Ascending aorta (tissue), 2 donors: ENCODE data around the gene CCZ1B. TPM values are rescaled to one million over a fixed set of nuclear protein-coding genes. Genes with fewer than 3 reads are reported as not detected.
"Not testable (repeated sequence)": the region's sequence is repeated elsewhere in the genome, so short reads cannot be mapped to it uniquely, and the experiment has no call there.

Experiments used
- DNase-seq, 2 donors: peaks; one replicate each; pipeline ENCODE4 v3.0.0-alpha.2; 2019; ENCODE audit warnings: low spot score in 2 of 2
- H3K27ac ChIP-seq, 2 donors: fragments of 200-600 bp; sonication (generic); one replicate each; pipeline ENCODE4 v1.5.1; 2016 to 2017; ENCODE audit warnings: mild to moderate bottlenecking in 1 of 2
- H3K27me3 ChIP-seq: fragments of 200-600 bp; sonication (generic); one replicate; pipeline ENCODE4 v1.5.1; 2017
- H3K36me3 ChIP-seq, 2 donors: fragments of 200-600 bp; sonication (generic); one replicate each; pipeline ENCODE4 v1.5.1; 2016
- H3K4me1 ChIP-seq, 2 donors: fragments of 200-600 bp; sonication (generic); one replicate each; pipeline ENCODE4 v1.5.1; 2016 to 2017; ENCODE audit warnings: mild to moderate bottlenecking in 1 of 2
- H3K4me3 ChIP-seq, 2 donors: fragments of 200-600 bp; sonication (generic); one replicate each; pipeline ENCODE4 v1.5.1; 2016 to 2017; ENCODE audit warnings: mild to moderate bottlenecking in 1 of 2
- H3K9me3 ChIP-seq, 2 donors: fragments of 200-600 bp; sonication (generic); one replicate each; pipeline ENCODE4 v1.5.1; 2016
- CTCF ChIP-seq, 3 experiments: fragments of 200-600 bp in 2 of 3; fragments of 450-650 bp in 1 of 3; sonication (generic) in 2 of 3; IDR thresholded peaks; one replicate each; pipeline ENCODE4 v1.5.1; 2016 to 2019; ENCODE audit warnings: antibody characterized with exemption in 3 of 3, mild to moderate bottlenecking in 1 of 3, moderate library complexity in 1 of 3
- intact Hi-C: fragments of 100-400 bp; cut with DNase I; formaldehyde crosslinking; loops from one replicate; pipeline ENCODE4 v1.15.1; 2023
- total RNA-seq: library from RNA; depleted of rRNA; stranded (reverse); fragments of >200 nt; gene quantifications from one replicate; pipeline ENCODE4 v1.1.0, GENCODE V29; 2016

Gene CCZ1B
- total RNA-seq, 1 donor from 2014 or later: 24.6 TPM

- intact Hi-C loops, H3K4me1 ChIP-seq: not testable (repeated sequence)
Measured at GRCh38 chr7:6849127-6849526, 23.1 kb upstream of the CCZ1B start.

GRCh38 chr7:6847751-6848150 is 21.7 kb upstream of the CCZ1B start:
- H3K4me1 ChIP-seq, H3K9me3 ChIP-seq, H3K27me3 ChIP-seq, DNase-seq, H3K36me3 ChIP-seq, H3K4me3 ChIP-seq, intact Hi-C loops, H3K27ac ChIP-seq: not testable (repeated sequence)

More at GRCh38 chr7:6849127-6849526, 23.1 kb upstream of the CCZ1B start:
- not testable (repeated sequence) for H3K4me3 ChIP-seq, H3K36me3 ChIP-seq, H3K9me3 ChIP-seq, DNase-seq, H3K27me3 ChIP-seq, H3K27ac ChIP-seq

- H3K4me1 ChIP-seq, intact Hi-C loops, H3K27me3 ChIP-seq, DNase-seq, H3K27ac ChIP-seq, H3K9me3 ChIP-seq, H3K36me3 ChIP-seq, H3K4me3 ChIP-seq: not testable (repeated sequence)
Measured at GRCh38 chr7:6845971-6846449, 19.9 kb upstream of the CCZ1B start.

GRCh38 chr7:6843654-6844053 is 17.6 kb upstream of the CCZ1B start:
- H3K4me1 ChIP-seq, H3K27me3 ChIP-seq, intact Hi-C loops, H3K27ac ChIP-seq, H3K4me3 ChIP-seq, DNase-seq, H3K36me3 ChIP-seq, H3K9me3 ChIP-seq: not testable (repeated sequence)

- H3K27me3 ChIP-seq, intact Hi-C loops: not testable (repeated sequence)
Measured at GRCh38 chr7:6843092-6843491, 17.0 kb upstream of the CCZ1B start.

GRCh38 chr7:6842278-6842921 is 16.3 kb upstream of the CCZ1B start:
- intact Hi-C loops, H3K27ac ChIP-seq, H3K36me3 ChIP-seq, H3K4me1 ChIP-seq, H3K9me3 ChIP-seq, H3K4me3 ChIP-seq, H3K27me3 ChIP-seq, DNase-seq: not testable (repeated sequence)

More at GRCh38 chr7:6843092-6843491, 17.0 kb upstream of the CCZ1B start:
- not testable (repeated sequence) for H3K9me3 ChIP-seq, H3K4me1 ChIP-seq, DNase-seq, H3K36me3 ChIP-seq, H3K27ac ChIP-seq, H3K4me3 ChIP-seq

- H3K9me3 ChIP-seq, H3K27ac ChIP-seq, DNase-seq, H3K36me3 ChIP-seq, H3K4me1 ChIP-seq, H3K4me3 ChIP-seq, H3K27me3 ChIP-seq, intact Hi-C loops: not testable (repeated sequence)
Measured at GRCh38 chr7:6837081-6837480, 11.0 kb upstream of the CCZ1B start.

- H3K27ac ChIP-seq, H3K27me3 ChIP-seq, intact Hi-C loops, H3K4me3 ChIP-seq, H3K4me1 ChIP-seq, DNase-seq, H3K9me3 ChIP-seq, H3K36me3 ChIP-seq: not testable (repeated sequence)
Measured at GRCh38 chr7:6835521-6835920, 9.4 kb upstream of the CCZ1B start.

GRCh38 chr7:6833636-6834035 is 7.6 kb upstream of the CCZ1B start:
- no peaks in the 10 kb centered on the region for H3K27me3 ChIP-seq
- DNase-seq: no peak
- no peaks in the 10 kb centered on the region for H3K4me1 ChIP-seq
- no peak overlapping the region for H3K4me3 ChIP-seq
- TF ChIP-seq CTCF (IDR thresholded peaks at IDR 0.05): no peak
- no peak overlapping the region for H3K27ac ChIP-seq
- H3K36me3 ChIP-seq: no peaks in the 10 kb centered on the region
- no peaks in the 10 kb centered on the region for H3K9me3 ChIP-seq
- intact Hi-C loops: no loop called here
